CD4-positive, alpha-beta T cell treated with Interferon alpha-2 for 1 hour (primary cell): ENCODE data around the gene PANK1.
"Not testable (repeated sequence)": the region's sequence is repeated elsewhere in the genome, so short reads cannot be mapped to it uniquely, and the experiment has no call there.

Source experiments
- DNase-seq, 2 donors: peaks; one replicate each; pipeline ENCODE4 v3.0.0-alpha.2; 2020 to 2022

Gene PANK1

GRCh38 chr10:89566095-89566950 lies 78.7 kb downstream of the PANK1 start:
- no peak for DNase-seq

GRCh38 chr10:89565180-89565579 lies 79.9 kb downstream of the PANK1 start:
- no peak for DNase-seq

- peak in 1 of 2 donors; percentile 69 for DNase-seq
These were observed 81.1 kb downstream of the PANK1 start for GRCh38 chr10:89563861-89564478.

- DNase-seq = no peak
These were observed 81.7 kb downstream of the PANK1 start for GRCh38 chr10:89563311-89563710.

- no peak for DNase-seq
These were observed 88.4 kb downstream of the PANK1 start for GRCh38 chr10:89556600-89556999.

GRCh38 chr10:89555688-89556445 lies 89.2 kb downstream of the PANK1 start:
- no peak for DNase-seq

GRCh38 chr10:89554433-89554832 lies 90.6 kb downstream of the PANK1 start:
- DNase-seq = no peak

GRCh38 chr10:89553064-89553734 lies 91.8 kb downstream of the PANK1 start:
- no peak for DNase-seq

- DNase-seq = no peak
These were observed 92.8 kb downstream of the PANK1 start for GRCh38 chr10:89552213-89552612.

- DNase-seq = no peak
These were observed 94.5 kb downstream of the PANK1 start for GRCh38 chr10:89550509-89550908.

GRCh38 chr10:89549510-89549909 lies 95.5 kb downstream of the PANK1 start:
- DNase-seq = no peak

- no peak for DNase-seq
These were observed 96.4 kb downstream of the PANK1 start for GRCh38 chr10:89548673-89549072.

GRCh38 chr10:89547853-89548513 lies 97.1 kb downstream of the PANK1 start:
- DNase-seq = no peak

GRCh38 chr10:89546651-89547050 lies 98.4 kb downstream of the PANK1 start:
- DNase-seq = not testable (repeated sequence)

- no peak for DNase-seq
These were observed 101.2 kb downstream of the PANK1 start for GRCh38 chr10:89543841-89544240.

- DNase-seq = no peak
These were observed 104.6 kb downstream of the PANK1 start for GRCh38 chr10:89540420-89540949.

GRCh38 chr10:89537364-89537763 lies 107.7 kb downstream of the PANK1 start:
- DNase-seq = no peak

GRCh38 chr10:89536013-89536354 lies 109.1 kb downstream of the PANK1 start:
- DNase-seq = no peak

- DNase-seq = no peak
These were observed 109.7 kb downstream of the PANK1 start, which contains the start of gene SLC16A12 for GRCh38 chr10:89535171-89536012. SLC16A12 (minus strand) TSS chr10:89535594; CDS start chr10:89462578, 73,016 bp downstream.

GRCh38 chr10:89534826-89535166 lies 110.2 kb downstream of the PANK1 start:
- no peak for DNase-seq
